ENCODE results near the gene KRTAP5-7.
A peak's percentile ranks its signal among the peaks of the same experiment; 100 is the strongest.
"Not testable (repeated sequence)": the region's sequence is repeated elsewhere in the genome, so short reads cannot be mapped to it uniquely, and the experiment has no call there.

Gene KRTAP5-7

GRCh38 chr11:71534711-71535608 lies 7.9 kb downstream of the KRTAP5-7 start:
- H3K27ac Mint-ChIP-seq; H3K36me3 Mint-ChIP-seq; H3K4me3 Mint-ChIP-seq; H3K4me1 Mint-ChIP-seq; DNase-seq (ENCODE audit: low spot score in 2 of 2); H3K9me3 Mint-ChIP-seq; ATAC-seq (ENCODE audit: low read depth): not testable (repeated sequence)
- peaks cover 14% of the 10 kb centered on the region for H3K27me3 Mint-ChIP-seq

GRCh38 chr11:71535825-71536224 lies 8.8 kb downstream of the KRTAP5-7 start:
- DNase-seq (ENCODE audit: low spot score in 2 of 2) = no peak
- Mint-ChIP-seq H3K36me3 (peaks cover 7% of the 10 kb centered on the region), H3K9me3 (peaks cover 2% of the 10 kb centered on the region), H3K27ac (no peak overlapping the region), H3K4me3 (no peak overlapping the region), H3K4me1 (no peaks in the 10 kb centered on the region), H3K27me3 (peaks cover 16% of the 10 kb centered on the region)
- ATAC-seq (ENCODE audit: low read depth) = no peak

GRCh38 chr11:71537537-71537936 lies 10.5 kb downstream of the KRTAP5-7 start:
- Mint-ChIP-seq H3K4me3 (no peak overlapping the region), H3K36me3 (peaks cover 8% of the 10 kb centered on the region), H3K9me3 (peaks cover 9% of the 10 kb centered on the region), H3K4me1 (no peaks in the 10 kb centered on the region), H3K27me3 (peaks cover 21% of the 10 kb centered on the region), H3K27ac (no peak overlapping the region)
- no peak for ATAC-seq (ENCODE audit: low read depth)
- DNase-seq (ENCODE audit: low spot score in 2 of 2) = no peak

- H3K27me3 Mint-ChIP-seq = peaks cover 24% of the 10 kb centered on the region
- not testable (repeated sequence) for H3K36me3 Mint-ChIP-seq; H3K4me3 Mint-ChIP-seq; H3K4me1 Mint-ChIP-seq; ATAC-seq (ENCODE audit: low read depth); H3K27ac Mint-ChIP-seq; H3K9me3 Mint-ChIP-seq; DNase-seq (ENCODE audit: low spot score in 2 of 2)
These were observed 11.1 kb downstream of the KRTAP5-7 start, which contains the start of gene KRTAP5-8 for GRCh38 chr11:71537977-71538665. Gene KRTAP5-8, plus strand, starts transcription at chr11:71538025. Its CDS starts 31 bp downstream, at chr11:71538056.

- no peak overlapping the region for H3K27ac Mint-ChIP-seq
- H3K9me3 Mint-ChIP-seq = peaks cover 9% of the 10 kb centered on the region
- ATAC-seq (ENCODE audit: low read depth) (no peak), DNase-seq (ENCODE audit: low spot score in 2 of 2) (no peak)
- H3K4me3 Mint-ChIP-seq = no peak overlapping the region
- H3K4me1 Mint-ChIP-seq = peaks cover 6% of the 10 kb centered on the region
- peaks cover 8% of the 10 kb centered on the region for H3K36me3 Mint-ChIP-seq
- peaks cover 25% of the 10 kb centered on the region for H3K27me3 Mint-ChIP-seq
These were observed 11.6 kb downstream of the KRTAP5-7 start for GRCh38 chr11:71538666-71538990.

GRCh38 chr11:71539017-71539416 lies 11.9 kb downstream of the KRTAP5-7 start:
- DNase-seq (ENCODE audit: low spot score in 2 of 2) (no peak), ATAC-seq (ENCODE audit: low read depth) (no peak)
- no peak overlapping the region for H3K27ac Mint-ChIP-seq
- H3K4me1 Mint-ChIP-seq = peaks cover 9% of the 10 kb centered on the region
- no peak overlapping the region for H3K4me3 Mint-ChIP-seq
- H3K9me3 Mint-ChIP-seq = peaks cover 9% of the 10 kb centered on the region
- H3K36me3 Mint-ChIP-seq = peaks cover 8% of the 10 kb centered on the region
- peaks cover 25% of the 10 kb centered on the region for H3K27me3 Mint-ChIP-seq

- Mint-ChIP-seq H3K4me1 (peaks cover 11% of the 10 kb centered on the region), H3K27me3 (peaks cover 25% of the 10 kb centered on the region)
- H3K9me3 Mint-ChIP-seq; ATAC-seq (ENCODE audit: low read depth); H3K4me3 Mint-ChIP-seq; DNase-seq (ENCODE audit: low spot score in 2 of 2); H3K36me3 Mint-ChIP-seq; H3K27ac Mint-ChIP-seq: not testable (repeated sequence)
These were observed 12.9 kb downstream of the KRTAP5-7 start for GRCh38 chr11:71539971-71540370.

- Mint-ChIP-seq H3K4me1 (peaks cover 11% of the 10 kb centered on the region), H3K27me3 (peaks cover 25% of the 10 kb centered on the region)
- DNase-seq (ENCODE audit: low spot score in 2 of 2); H3K9me3 Mint-ChIP-seq; H3K27ac Mint-ChIP-seq; H3K36me3 Mint-ChIP-seq; H3K4me3 Mint-ChIP-seq; ATAC-seq (ENCODE audit: low read depth): not testable (repeated sequence)
These were observed 13.6 kb downstream of the KRTAP5-7 start for GRCh38 chr11:71540521-71541304.

- no peak overlapping the region for H3K27ac Mint-ChIP-seq
- no peak overlapping the region for H3K4me3 Mint-ChIP-seq
- peaks cover 11% of the 10 kb centered on the region for H3K4me1 Mint-ChIP-seq
- peaks cover 29% of the 10 kb centered on the region for H3K27me3 Mint-ChIP-seq
- ATAC-seq (ENCODE audit: low read depth) (no peak), DNase-seq (ENCODE audit: low spot score in 2 of 2) (no peak)
- H3K36me3 Mint-ChIP-seq = peaks cover 14% of the 10 kb centered on the region
- H3K9me3 Mint-ChIP-seq = peaks cover 15% of the 10 kb centered on the region
These were observed 15.3 kb downstream of the KRTAP5-7 start for GRCh38 chr11:71542382-71542781.

- H3K9me3 Mint-ChIP-seq = peaks cover 15% of the 10 kb centered on the region
- no peak overlapping the region for H3K27ac Mint-ChIP-seq
- H3K4me3 Mint-ChIP-seq = no peak overlapping the region
- H3K27me3 Mint-ChIP-seq = peaks cover 33% of the 10 kb centered on the region
- DNase-seq (ENCODE audit: low spot score in 2 of 2) (no peak), ATAC-seq (ENCODE audit: low read depth) (no peak)
- H3K36me3 Mint-ChIP-seq = peaks cover 16% of the 10 kb centered on the region
- H3K4me1 Mint-ChIP-seq = peaks cover 11% of the 10 kb centered on the region
These were observed 16.1 kb downstream of the KRTAP5-7 start for GRCh38 chr11:71542879-71543777.

- peaks cover 16% of the 10 kb centered on the region for H3K36me3 Mint-ChIP-seq
- H3K4me1 Mint-ChIP-seq = peaks cover 11% of the 10 kb centered on the region
- no peak overlapping the region for H3K27ac Mint-ChIP-seq
- ATAC-seq (ENCODE audit: low read depth) (peak; percentile 34), DNase-seq (ENCODE audit: low spot score in 2 of 2) (no peak)
- H3K9me3 Mint-ChIP-seq = peaks cover 15% of the 10 kb centered on the region
- peaks cover 32% of the 10 kb centered on the region for H3K27me3 Mint-ChIP-seq
- H3K4me3 Mint-ChIP-seq = no peak overlapping the region
These were observed 16.8 kb downstream of the KRTAP5-7 start for GRCh38 chr11:71543866-71544265.

- peaks cover 15% of the 10 kb centered on the region for H3K9me3 Mint-ChIP-seq
- no peak overlapping the region for H3K4me3 Mint-ChIP-seq
- H3K27me3 Mint-ChIP-seq = peaks cover 31% of the 10 kb centered on the region
- peaks cover 16% of the 10 kb centered on the region for H3K36me3 Mint-ChIP-seq
- no peak overlapping the region for H3K27ac Mint-ChIP-seq
- no peak for ATAC-seq (ENCODE audit: low read depth)
- no peak for DNase-seq (ENCODE audit: low spot score in 2 of 2)
- H3K4me1 Mint-ChIP-seq = peaks cover 11% of the 10 kb centered on the region
These were observed 17.6 kb downstream of the KRTAP5-7 start for GRCh38 chr11:71544525-71545214.

Data from memory B cell (primary cell).